ENCODE measurements around the gene SFTA2.

GRCh38 chr6:30960907-30961673 is 29.1 kb upstream of the SFTA2 start:
- TF ChIP-seq CTCF (IDR thresholded peaks at IDR 0.05 in 2 of 3, conservative IDR thresholded peaks at IDR 0.05 in 1 of 3; ENCODE audit: borderline replicate concordance in 1 of 3, insufficient read depth in 1 of 3, low read depth in 2 of 3, low read length in 2 of 3) (no peak), ZNF274 (IDR thresholded peaks at IDR 0.05; ENCODE audit: low read depth, low read length) (no peak), POLR2A (IDR thresholded peaks at IDR 0.05; ENCODE audit: borderline replicate concordance, extremely low read depth, insufficient read depth, insufficient read length) (no peak), EZH2 (IDR thresholded peaks at IDR 0.05) (no peak)
